ENCODE data around the gene OR2D2.
"Not testable (repeated sequence)": the region's sequence is repeated elsewhere in the genome, so short reads cannot be mapped to it uniquely, and the experiment has no call there.

The OR2D2 gene, protein sequence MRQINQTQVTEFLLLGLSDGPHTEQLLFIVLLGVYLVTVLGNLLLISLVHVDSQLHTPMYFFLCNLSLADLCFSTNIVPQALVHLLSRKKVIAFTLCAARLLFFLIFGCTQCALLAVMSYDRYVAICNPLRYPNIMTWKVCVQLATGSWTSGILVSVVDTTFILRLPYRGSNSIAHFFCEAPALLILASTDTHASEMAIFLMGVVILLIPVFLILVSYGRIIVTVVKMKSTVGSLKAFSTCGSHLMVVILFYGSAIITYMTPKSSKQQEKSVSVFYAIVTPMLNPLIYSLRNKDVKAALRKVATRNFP

DNA sequence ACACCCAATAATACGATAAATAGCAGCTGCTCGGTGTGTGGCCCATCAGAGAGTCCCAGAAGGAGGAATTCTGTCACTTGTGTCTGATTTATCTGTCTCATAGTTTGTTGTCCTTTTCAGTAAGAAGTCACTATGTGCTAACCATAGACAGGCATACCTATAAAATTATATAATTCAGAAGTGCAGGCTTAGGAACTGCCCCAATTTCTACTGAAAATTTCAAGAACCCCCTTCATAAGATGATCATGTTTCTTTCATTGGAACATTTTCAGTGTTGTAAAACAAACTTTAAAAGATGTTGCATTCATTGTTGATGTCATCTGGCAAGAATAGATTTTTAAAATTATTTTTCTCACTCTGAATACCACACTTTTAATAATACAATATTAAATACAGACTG is at the start of gene OR2D2:
TSS of gene OR2D2 (minus strand) at position 101 of the 400 bp plus-strand sequence. CDS start at position 101, 0 bp downstream.
- DNase-seq (ENCODE audit: low spot score), result no peak

DNA sequence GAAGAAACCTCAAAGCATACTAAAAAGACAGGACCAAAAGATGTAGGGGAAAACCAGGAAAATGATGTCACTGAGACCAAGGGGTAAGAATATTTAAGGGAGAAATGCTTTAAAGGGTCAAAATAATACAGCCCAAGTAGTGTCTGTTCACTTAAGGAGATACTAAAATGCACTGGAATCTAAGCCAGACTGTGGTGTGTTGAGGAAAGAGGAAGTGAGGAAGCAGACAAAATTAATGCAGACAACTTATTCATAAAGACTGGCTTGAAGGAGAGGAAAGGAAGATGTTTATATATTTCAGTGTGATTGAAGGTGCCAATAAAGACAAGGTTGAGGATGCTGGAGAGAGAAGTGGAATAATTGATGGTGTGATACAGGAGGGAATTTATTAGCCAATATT is 49.7 kb upstream of the OR2D2 start:
- no peak for DNase-seq (ENCODE audit: low spot score)

DNA sequence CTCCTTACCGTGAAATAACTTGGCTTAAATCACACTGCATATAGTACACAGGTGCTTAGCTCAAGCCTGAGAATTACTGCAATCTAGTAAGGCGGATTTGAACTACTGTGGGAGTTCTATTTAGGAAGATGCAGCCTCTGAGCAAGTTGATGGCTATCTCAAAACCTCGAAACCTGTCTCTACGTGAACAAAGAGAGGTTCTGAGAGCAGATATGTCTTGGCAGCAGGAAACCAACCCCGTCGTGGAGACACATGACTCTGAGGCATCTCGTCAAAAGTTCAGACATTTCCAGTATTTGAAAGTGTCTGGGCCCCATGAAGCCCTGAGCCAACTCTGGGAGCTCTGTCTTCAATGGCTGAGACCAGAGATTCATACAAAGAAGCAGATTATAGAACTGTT is 39.8 kb upstream of the OR2D2 start:
- DNase-seq (ENCODE audit: low spot score), result no peak

DNA sequence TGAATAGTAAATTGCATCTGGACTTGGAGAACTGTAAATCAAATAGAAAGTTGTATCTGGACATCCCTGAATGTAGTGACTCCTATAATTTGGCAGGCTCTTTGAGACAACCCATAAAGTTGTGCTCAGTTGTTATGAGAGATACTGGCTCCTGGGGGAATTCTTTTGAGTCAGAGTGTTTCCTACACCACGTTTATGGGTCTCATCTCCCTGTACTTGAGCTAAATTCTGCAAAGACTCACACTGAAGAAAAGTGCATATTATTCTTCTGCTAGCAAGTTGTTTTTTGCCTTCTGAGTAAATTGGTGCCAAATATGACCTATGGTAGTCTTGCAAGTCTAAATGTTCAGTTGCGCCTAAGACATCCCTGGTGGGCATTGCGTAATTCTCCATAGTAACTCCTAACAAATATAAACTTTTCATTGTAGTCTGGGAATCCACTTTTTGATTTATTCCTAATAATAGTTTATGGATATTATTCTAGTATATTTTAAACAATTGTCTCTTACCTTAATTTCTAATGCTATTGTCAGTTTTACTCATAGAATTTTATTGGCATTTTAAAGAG is 38.9 kb upstream of the OR2D2 start:
- no peak for DNase-seq (ENCODE audit: low spot score)

DNA sequence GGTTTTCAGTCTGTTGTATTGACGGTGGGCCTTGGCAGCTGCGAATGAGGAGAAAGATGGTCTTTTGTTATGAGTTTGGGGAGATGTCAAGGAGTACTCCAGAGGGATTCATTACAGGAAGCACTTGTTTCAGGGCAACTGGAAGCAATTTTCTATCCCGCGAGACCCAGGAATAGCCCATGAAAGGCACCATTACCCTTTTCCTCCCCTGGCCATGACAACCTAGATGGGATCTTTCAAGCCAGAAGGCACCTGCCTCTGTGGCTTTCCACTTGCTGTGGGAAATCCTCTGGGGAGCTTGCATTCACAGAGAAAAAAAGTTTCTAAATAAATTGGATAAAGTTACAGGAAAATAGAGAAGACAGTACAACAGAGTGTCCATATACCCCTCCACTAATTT is 36.6 kb upstream of the OR2D2 start:
- no peak for DNase-seq (ENCODE audit: low spot score)

DNA sequence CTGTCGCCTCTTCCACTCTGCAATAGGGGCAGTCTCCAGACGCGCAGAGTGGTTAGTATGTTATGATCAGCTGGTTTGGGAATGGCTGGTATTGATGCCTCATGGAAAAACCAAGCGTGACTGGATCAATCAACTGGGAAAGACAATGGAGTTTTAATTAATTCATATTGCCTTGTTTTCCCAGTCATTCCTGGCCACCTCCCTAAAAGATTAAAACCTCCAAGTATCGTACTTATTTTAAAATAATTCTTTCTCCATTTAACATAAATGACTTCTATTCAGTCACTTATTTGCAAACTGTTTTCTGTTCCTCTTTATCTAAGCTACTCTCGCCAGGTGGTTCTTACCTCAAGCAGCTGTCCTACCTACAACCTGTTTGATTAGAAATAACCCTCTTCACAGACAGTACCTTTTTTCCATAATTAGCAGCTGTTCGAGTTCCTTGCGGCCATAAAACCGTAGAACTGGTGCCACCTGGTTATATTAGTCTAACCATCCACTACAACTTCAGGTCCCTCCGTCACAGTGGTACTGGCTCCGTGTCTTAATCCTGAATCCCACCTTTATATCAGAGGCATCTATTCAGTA is 34.8 kb upstream of the OR2D2 start:
- no peak for DNase-seq (ENCODE audit: low spot score)

DNA sequence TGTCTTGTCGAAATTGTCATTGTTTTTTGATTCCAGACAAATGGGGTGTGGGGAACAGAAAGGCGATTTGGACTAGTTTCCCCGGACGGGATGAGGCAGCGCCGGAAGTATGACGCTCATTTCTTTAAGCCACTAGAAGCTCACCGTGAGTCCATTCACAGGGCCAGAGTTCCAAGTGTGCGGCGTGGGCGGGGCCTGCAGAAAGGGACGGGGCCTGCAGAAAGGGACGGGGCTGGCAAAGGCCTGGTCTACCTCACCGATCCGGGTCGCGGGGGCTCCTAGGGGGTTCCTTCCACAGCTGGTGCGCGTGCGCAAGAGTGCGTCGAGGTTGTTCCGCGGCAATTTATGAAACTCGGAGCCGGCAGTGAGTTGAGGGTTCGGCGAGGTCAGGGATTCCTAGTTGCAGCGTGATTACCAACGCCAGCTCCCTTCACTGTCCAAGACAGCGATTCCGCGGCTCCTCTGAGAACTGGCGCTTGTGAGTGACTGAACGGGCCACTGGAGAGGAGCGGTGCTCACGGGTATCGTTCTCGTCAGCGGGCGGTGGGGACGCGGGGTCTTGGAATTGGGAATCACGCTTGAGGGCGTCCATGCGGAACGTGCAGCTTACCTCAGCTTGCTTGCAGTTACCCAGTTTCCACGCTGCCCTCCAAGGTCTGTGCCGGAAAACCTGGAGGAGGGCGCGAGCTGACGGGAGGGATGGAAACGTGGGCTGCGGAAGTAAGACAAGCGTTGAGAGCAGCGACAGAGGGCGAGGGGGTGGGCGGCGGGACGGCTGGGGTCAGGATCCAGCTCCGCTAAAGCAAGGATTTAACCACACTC is 34.1 kb upstream of the OR2D2 start, which contains the start of gene ZNF215:
TSS of gene ZNF215 (plus strand) at position 219 of the 822 bp plus-strand sequence. CDS start 5,847 bp downstream, outside the sequence.
- DNase-seq (ENCODE audit: low spot score), result peak; percentile 81

DNA sequence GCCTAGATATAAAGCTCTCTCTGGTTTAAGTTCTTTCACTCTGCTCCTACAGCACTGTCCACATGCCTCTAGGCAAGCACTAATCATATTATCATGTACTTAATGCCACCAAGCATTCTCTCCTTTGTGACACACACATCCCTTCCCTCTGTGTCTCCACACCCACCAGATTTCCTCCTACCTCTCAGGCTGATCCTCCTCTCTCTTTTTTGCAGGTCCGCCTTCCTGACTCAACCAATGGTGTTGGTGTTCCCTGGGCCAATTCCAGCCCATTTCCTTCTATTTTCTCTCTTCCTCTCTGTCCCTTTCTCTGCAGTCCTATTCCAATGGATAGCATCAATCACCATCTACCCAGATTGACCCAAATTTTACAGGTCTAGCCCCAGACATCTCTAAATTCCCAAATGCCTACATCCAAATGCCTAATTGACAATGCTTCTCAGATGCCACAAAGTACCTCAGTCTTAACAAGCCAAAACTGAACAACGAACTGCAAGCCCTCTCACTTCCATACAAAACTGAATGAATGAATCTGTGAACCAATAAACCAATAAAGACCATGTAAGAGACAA is 33.4 kb upstream of the OR2D2 start:
- peak; percentile 5 for DNase-seq (ENCODE audit: low spot score)

DNA sequence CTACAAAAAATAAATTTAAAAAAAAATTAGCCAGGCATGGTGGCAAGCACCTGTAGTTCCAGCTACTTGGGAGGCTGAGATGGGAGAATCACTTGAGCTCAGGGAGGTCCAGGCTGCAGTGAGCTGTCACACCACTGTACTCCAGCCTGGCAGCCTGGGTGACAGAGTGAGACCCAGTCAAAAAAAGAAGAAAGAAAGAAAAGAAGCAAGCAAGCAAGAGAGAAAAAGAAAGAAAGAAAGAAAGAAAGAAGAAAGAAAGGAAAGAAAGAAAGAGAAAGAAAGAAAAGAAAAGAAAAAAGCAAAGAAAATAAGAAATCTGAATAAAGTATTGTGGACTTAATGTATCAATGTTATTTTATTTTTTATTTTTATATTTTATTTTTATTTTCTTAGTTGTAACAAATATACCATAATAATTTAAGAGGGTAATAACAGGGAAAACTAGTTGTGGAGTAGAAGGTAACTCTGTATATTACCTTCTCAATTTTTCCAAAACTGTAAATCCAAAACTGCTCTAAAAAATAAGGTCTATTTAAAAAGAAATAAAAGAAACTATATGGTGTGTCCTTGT is 32.8 kb upstream of the OR2D2 start:
- DNase-seq (ENCODE audit: low spot score), result no peak

DNA sequence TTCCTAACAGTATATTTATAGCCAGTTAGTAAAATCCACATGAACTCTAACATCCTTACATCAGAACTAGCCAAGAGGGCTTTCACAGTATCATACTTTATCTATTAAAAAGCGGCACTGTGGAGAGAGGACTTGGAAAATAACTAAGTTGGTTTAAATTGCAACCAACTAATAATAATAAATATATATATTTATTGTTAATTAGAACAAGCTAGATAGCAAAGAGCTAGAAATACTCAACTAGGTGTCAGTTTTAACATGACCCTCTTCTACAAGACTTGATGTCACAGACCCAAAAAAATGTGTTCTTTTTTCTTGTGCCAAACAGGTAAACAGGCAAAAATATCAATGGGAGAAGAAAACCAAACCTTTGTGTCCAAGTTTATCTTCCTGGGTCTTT is 28.4 kb upstream of the OR2D2 start, which contains the start of gene OR2D3:
TSS of gene OR2D3 (plus strand) at position 301 of the 400 bp plus-strand sequence. CDS start at position 301, 0 bp downstream.
- DNase-seq (ENCODE audit: low spot score), result no peak

DNA sequence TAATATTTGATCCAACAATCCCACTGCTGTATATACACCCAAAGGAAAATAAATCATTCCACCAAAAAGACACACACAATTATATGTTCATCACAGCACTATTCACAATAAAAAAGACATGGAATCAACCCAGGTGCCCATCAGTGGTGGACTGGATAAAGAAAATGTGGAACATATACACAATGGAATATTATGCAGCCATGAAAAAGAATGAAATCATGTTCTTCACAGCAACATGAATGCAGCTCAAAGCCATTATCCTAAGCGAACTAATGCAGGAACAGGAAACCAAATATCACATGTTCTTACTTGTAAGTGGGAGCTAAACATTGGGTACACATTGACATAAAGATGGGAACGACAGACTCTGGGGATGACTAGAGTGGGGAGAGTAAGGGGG is 27.4 kb upstream of the OR2D2 start:
- DNase-seq (ENCODE audit: low spot score), result no peak

DNA sequence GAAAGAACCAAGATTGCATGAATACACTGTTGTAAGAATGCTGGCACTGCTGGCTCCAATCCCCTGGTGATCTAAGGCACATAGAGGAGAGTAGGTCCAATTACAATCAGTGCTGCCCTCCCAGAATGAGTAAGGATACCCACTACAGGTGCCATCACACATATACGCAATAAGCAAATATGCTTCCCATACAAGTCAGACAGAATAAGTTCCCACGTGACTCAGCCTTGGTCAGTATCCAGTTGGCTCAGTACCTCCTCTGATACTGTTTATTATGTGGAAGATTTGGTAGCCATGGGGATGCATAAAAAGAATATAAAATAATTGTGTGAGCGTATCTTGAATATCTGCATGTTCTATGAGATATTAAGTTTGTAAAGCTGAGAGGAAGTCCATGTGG is 19.6 kb upstream of the OR2D2 start:
- no peak for DNase-seq (ENCODE audit: low spot score)

DNA sequence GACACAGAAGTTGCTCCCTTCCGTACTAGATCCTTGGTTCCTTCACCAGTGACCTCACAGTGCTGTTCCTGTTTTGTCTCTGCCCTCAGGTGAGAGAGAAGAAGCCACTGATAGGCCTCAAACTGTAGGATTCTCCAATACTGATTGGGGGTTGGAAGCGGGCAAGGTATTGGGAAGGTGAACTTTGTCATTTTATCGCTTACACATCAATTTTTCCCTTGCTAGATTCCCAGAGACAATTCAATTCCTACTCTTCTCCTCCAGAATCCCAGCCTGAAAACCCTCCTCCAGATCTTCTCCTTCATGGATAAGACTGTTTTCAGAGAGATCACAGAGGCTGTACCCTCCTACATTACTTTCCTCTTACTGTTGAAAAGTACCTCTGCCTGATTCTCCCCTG is 19.1 kb upstream of the OR2D2 start:
- no peak for DNase-seq (ENCODE audit: low spot score)

DNA sequence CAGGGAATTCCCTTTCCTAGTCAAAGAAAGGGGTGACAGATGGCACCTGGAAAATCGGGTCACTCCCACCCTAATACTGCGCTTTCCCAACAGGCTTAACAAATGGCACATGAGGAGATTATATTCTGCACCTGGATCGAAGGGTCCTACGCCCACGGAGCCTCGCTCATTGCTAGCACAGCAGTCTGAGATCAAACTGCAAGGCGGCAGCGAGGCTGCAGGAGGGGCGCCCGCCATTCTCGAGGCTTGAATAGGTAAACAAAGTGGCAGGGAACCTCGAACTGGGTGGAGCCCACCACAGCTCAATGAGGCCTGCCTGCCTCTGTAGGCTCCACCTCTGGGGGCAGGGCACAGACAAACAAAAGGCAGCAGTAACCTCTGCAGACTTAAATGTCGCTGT is 12.5 kb upstream of the OR2D2 start:
- DNase-seq (ENCODE audit: low spot score), result not testable (repeated sequence)

DNA sequence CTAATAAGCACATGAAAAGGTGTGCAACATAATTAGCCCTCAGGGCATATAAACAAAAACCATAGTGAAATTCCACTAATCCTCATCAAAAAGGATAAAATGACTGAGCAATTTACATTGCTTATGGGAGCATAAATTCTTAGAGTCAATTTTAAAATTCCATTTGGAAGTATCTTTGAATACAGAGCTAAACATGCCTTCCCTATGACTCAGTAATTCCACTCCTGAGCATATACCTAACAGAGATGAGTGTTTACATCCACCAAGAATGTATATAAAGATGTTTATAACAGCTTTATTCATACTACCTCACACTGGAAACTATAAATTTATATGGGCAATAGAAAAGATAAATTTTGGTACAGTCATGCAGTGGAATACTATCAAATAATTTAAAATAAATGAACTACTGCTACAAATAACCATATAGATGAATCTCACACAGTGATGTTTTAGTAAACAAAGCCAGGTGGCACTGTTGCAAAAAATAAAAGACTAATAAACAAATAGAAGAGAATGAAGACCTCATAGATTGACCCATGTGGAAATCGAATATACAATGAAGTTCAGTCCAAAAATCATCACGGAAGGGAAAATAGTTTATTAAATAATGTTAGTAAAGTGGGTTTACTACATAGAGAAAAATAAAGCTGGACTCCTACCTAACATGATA is 8.2 kb upstream of the OR2D2 start:
- DNase-seq (ENCODE audit: low spot score), result no peak

DNA sequence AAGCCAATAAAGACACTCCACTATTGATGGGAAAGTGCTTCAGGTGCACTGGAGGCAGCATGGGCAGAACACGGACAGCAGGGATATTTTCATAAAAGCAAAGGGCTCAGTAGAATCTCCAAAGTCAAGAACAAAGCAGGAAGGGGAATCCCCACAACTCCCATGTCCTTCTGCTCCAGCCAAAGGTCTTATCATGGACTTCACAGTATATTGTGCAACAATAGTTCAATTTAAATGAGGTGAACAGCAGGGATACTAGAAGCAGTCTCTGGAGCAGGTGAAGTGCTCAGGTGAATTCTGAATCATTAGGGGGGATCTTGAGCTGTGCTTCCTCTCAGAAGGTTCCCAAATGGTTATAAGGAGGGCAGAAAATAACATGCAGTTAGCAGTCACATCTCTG is 6.6 kb upstream of the OR2D2 start:
- DNase-seq (ENCODE audit: low spot score), result no peak

DNA sequence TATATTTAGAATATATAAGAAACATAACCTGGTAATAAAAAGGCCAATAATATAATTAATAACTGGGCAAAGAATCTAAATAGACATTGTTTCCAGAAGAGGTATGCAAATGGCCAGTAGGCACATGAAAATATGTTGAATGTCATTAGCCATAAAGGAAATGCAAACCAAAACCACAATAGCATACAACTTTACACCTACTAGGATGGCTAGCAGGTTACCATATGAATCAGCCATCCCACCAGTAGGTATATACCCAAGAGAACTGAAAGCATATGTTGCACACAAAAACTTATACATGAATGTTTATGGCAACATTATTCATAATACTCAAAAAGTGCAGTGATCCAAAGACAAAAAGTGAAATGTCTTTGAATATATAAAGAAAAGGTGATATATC is 2.7 kb upstream of the OR2D2 start:
- no peak for DNase-seq (ENCODE audit: low spot score)

DNA sequence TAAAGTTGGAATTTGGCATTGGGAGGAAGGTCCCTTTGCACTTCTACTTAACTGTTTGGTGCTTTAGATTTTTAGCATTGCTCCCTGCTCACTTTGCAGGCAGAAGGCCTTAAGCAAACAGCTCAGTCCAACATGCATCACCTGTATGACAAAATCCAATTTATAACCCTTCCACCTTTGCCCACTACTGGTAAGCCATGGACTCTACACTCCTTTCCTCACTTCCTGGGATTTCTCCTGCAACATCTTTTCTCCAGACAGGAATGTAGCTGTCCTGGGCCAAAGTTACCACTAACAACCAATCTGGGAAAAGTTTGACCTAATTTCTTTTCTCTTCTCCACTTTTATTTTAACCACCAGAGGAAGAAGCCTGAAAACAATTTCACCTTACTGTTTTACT is 1.8 kb upstream of the OR2D2 start:
- no peak for DNase-seq (ENCODE audit: low spot score)

DNA sequence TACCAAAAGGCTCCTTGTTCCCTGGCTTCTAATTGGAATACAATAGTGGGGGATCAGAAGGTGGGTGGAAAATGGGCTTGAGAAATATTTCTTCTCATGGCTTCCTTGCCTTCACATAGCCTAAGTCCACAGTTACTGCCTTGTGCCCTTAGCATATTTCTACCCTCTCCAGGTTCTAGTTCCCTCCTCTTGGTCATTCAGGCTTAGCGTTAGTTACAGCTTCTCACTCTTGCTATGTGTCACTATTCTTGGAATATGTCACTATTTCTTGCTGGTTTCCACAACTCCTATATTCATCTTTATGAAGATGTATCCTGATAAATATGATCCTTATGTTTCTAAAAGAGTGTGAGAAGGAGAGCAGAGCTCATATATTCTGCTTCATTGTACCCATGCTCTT is 2.5 kb downstream of the OR2D2 start:
- DNase-seq (ENCODE audit: low spot score), result no peak

DNA sequence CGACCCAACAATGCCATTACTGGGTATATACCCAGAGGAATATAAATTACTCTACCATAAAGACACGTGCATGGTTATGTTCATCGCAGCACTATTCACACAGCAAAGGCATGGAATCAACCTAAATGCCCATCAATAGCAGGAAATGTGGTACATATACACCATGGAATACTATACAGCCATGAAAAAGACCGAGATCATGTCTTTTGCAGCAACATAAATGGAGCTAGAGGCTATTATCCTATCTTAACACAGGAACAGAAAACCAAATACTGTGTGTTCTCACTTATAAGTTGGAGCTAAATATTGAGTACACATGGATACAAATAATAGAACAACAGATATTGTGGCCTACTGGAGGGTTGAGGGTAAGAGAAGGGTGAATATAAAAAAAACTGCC is 3.5 kb downstream of the OR2D2 start:
- no peak for DNase-seq (ENCODE audit: low spot score)

DNA sequence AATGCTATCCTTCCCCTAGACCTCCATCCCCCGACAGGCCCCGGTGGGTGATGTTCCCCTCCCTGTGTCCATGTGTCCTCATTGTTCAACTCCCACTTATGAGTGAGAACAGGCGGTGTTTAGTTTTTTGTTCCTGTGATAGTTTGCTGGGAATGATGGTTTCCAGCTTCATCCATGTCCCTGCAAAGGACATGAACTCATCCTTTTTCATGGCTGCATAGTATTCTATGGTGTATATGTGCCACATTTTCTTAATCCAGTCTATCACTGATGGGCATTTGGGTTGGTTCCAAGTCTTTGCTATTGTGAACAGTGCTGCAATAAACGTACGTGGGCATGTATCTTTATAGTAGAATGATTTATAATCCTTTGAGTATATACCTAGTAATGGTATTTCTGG is 4.6 kb downstream of the OR2D2 start:
- not testable (repeated sequence) for DNase-seq (ENCODE audit: low spot score)
